ENCODE data around the gene VAV2.
"Not testable (repeated sequence)": the region's sequence is repeated elsewhere in the genome, so short reads cannot be mapped to it uniquely, and the experiment has no call there.

Gene VAV2

GRCh38 chr9:133767008-133767407 lies 225.1 kb downstream of the VAV2 start:
- H3K27ac ChIP-seq, result no peak overlapping the region
- TF ChIP-seq ZFX (IDR thresholded peaks at IDR 0.05) (no peak), CTCF (conservative IDR thresholded peaks at IDR 0.05) (no peak)

DNA sequence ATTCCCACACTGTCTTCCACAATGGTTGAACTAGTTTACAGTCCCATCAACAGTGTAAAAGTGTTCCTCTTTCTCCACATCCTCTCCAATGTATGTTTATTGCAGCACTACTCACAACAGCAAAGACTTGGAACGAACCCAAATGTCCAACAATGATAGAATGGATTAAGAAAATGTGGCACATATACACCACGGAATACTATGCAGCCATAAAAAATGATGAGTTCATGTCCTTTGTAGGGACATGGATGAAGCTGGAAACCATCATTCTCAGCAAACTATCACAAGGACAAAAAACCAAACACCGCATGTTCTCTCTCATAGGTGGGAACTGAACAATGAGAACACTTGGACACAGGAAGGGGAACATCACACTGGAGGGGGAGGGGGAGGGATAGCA lies 225.9 kb downstream of the VAV2 start:
- not testable (repeated sequence) for H3K27ac ChIP-seq

- TF ChIP-seq CTCF (conservative IDR thresholded peaks at IDR 0.05) (no peak), ZFX (IDR thresholded peaks at IDR 0.05) (no peak)
- no peak overlapping the region for H3K27ac ChIP-seq
Observed at GRCh38 chr9:133763272-133764183, 228.6 kb downstream of the VAV2 start.

DNA sequence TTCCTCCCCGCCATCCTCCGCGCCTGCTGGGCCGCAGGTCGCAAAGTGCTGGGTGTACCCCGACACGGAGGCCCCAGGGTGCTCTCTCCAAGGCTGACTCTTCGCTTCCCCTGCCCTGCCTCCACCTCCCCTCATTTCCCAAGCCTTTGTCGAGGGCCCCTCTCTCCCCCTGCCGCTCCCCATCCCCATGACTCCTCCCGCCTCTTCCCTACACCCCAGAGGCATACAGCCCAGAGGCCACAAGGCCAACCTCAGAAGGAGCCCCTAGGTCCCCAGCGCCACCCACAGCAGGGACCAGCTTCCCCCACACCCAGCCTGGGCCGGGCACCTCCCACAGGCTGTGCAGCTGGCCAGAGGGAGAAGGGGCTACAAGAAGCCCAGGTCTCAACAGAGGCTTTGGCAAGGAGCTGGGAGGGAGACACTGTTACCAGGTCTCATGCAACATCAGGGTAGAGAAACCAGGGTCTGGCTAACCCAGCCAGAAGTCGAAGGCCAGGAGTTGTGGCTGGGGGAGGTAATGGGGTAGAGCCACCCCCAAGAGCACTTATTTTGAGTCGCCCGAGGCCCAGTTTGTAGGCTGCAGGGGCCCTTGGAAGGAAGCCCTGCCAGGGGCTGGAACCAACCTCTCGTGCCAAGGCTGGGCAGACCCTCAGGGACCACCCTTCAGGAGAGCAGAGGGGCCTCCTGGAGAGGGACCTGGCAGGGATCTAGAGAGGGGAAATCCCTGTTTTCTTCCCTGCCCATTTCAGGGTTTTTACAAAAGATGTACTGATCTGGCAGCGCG lies 229.4 kb downstream of the VAV2 start:
- no peak overlapping the region for H3K27ac ChIP-seq
- TF ChIP-seq CTCF (conservative IDR thresholded peaks at IDR 0.05) (no peak), ZFX (IDR thresholded peaks at IDR 0.05) (no peak)

DNA sequence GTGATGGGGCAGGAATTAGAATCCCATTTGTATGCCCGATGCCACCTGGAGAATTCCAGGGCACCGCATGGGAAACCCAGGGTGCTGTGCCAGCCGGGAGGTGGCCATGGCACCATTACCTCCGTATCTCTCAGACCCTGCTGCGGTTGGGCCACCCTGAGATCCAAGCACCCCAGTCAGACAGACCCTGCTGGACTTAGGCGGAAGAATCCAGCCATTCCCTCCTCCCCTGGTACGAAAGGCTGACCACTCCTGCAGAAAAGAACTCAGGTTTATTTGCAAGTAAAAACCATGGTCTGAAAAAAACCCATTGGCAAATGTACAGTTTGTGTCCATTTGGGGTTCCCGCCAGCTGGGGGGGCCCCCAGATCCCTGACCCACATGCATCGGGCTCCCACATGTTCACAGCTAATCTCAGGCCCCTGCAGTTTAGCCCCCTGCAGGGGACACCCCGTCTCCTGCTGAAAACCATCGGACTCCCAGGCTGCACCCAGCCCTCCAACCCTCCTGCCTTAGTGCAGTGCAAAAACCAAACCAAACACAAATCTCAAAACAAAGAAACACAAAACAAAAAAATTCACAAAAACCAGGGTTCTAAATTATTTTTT lies 230.4 kb downstream of the VAV2 start:
- TF ChIP-seq ZFX (IDR thresholded peaks at IDR 0.05), result no peak
- no peak for TF ChIP-seq CTCF (conservative IDR thresholded peaks at IDR 0.05)
- H3K27ac ChIP-seq, result no peak overlapping the region

GRCh38 chr9:133760713-133761290 lies 231.3 kb downstream of the VAV2 start:
- TF ChIP-seq ZFX (IDR thresholded peaks at IDR 0.05) (no peak), CTCF (conservative IDR thresholded peaks at IDR 0.05) (no peak)
- H3K27ac ChIP-seq, result no peak overlapping the region

GRCh38 chr9:133759946-133760345 lies 232.2 kb downstream of the VAV2 start:
- TF ChIP-seq ZFX (IDR thresholded peaks at IDR 0.05) (no peak), CTCF (conservative IDR thresholded peaks at IDR 0.05) (no peak)
- H3K27ac ChIP-seq, result no peak overlapping the region

Measured in C4-2B (cell line).